Calu3 (cell line): Measurements from ENCODE around the gene PFKFB4. TPM values are rescaled to one million over a fixed set of nuclear protein-coding genes. Genes with fewer than 3 reads are reported as not detected.

Experiments
- BruUV-seq: library from RNA; stranded (reverse); fragments of 400-500 nt; replicated peaks from 2 replicates; lab custom pipeline; 2021; lab: Mats Ljungman, UMichigan
- CTCF ChIA-PET: fragments of 300-600 bp; sonication (Branson Sonifier 250); formaldehyde crosslinking; loops from one replicate; lab custom pipeline; 2022; ENCODE audit warnings: antibody characterized with exemption; lab: Charles Lee
- DNase-seq: peaks from one replicate; pipeline ENCODE4 v3.0.0; 2022
- H3K27ac Mint-ChIP-seq: one replicate; pipeline ENCODE4 v1.8.0; 2022; ENCODE audit warnings: mixed read lengths; ENCODE audit not compliant: unreplicated experiment
- H3K27me3 Mint-ChIP-seq: one replicate; pipeline ENCODE4 v1.8.0; 2022; ENCODE audit warnings: mixed read lengths; ENCODE audit not compliant: unreplicated experiment
- H3K36me3 Mint-ChIP-seq: one replicate; pipeline ENCODE4 v1.8.0; 2022; ENCODE audit warnings: mild to moderate bottlenecking, moderate library complexity, mixed read lengths; ENCODE audit not compliant: insufficient read depth, unreplicated experiment
- H3K4me1 Mint-ChIP-seq: one replicate; pipeline ENCODE4 v1.8.0; 2022; ENCODE audit warnings: mild to moderate bottlenecking, low read depth, mixed read lengths; ENCODE audit not compliant: unreplicated experiment
- H3K4me3 Mint-ChIP-seq: one replicate; pipeline ENCODE4 v1.8.0; 2022; ENCODE audit warnings: mild to moderate bottlenecking, low read depth, moderate library complexity, mixed read lengths; ENCODE audit not compliant: unreplicated experiment
- H3K9me3 Mint-ChIP-seq: one replicate; pipeline ENCODE4 v1.8.0; 2022; ENCODE audit warnings: low read depth, mixed read lengths; ENCODE audit not compliant: unreplicated experiment
- CTCF ChIP-seq: fragments of 200-600 bp; IDR thresholded peaks from one replicate; pipeline ENCODE4 v1.8.0; 2022; ENCODE audit warnings: antibody characterized with exemption; ENCODE audit not compliant: unreplicated experiment
- intact Hi-C: fragments of 100-400 bp; cut with micrococcal nuclease; formaldehyde crosslinking; loops from one replicate; pipeline ENCODE4 v1.10.0; 2022; ENCODE audit not compliant: unreplicated experiment
- total RNA-seq: library from RNA; stranded (reverse); gene quantifications from 2 replicates; pipeline ENCODE4 v1.2.3, GENCODE V29; 2022

The PFKFB4 gene
- total RNA-seq, 1 experiment from 2014 or later, result 5.1 TPM

DNA sequence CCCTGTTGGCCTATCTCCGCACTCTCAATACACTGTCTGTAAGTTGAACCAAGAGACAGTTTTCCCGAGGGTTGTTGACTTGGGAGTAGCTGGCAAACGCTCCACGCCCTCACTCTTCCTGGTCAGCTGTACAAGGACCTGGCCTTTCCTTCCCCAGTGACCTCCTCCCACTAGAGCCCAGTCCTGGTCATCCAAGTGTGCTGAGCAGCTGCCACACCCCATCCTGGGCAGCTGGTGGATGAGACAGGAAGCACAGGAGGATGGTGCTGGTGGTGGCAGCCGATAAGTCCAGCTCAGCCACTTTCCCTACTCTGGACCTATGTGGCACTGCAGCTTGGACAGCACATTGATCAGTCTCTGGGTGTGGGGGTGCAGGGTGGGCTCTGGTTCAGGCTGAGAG, 19.8 kb downstream of the PFKFB4 start:
- Mint-ChIP-seq H3K4me3 (no peak overlapping the region), H3K27ac (no peak overlapping the region), H3K4me1 (no peaks in the 10 kb centered on the region), H3K9me3 (no peaks in the 10 kb centered on the region), H3K27me3 (no peaks in the 10 kb centered on the region), H3K36me3 (no peaks in the 10 kb centered on the region)
- no TSS peak for BruUV-seq
- intact Hi-C loops, result no loop called here
- TF ChIP-seq CTCF, result no peak
- DNase-seq, result no peak
- CTCF ChIA-PET, result interaction anchor here (0.6 kb wide), 1 partner anchor 944 kb away, joined by 3 read pairs; no protein-coding TSS in a partner anchor

- no peak for DNase-seq
- BruUV-seq, result no TSS peak
- no peak overlapping the region for H3K27ac Mint-ChIP-seq
- no peak for TF ChIP-seq CTCF
- H3K4me3 Mint-ChIP-seq, result no peak overlapping the region
- H3K9me3 Mint-ChIP-seq, result no peaks in the 10 kb centered on the region
- intact Hi-C loops, result no loop called here
- no peaks in the 10 kb centered on the region for H3K36me3 Mint-ChIP-seq
- CTCF ChIA-PET, result no interaction called here
- no peaks in the 10 kb centered on the region for H3K4me1 Mint-ChIP-seq
- no peaks in the 10 kb centered on the region for H3K27me3 Mint-ChIP-seq
Observed at GRCh38 chr3:48536116-48536515, 20.5 kb downstream of the PFKFB4 start.

DNA sequence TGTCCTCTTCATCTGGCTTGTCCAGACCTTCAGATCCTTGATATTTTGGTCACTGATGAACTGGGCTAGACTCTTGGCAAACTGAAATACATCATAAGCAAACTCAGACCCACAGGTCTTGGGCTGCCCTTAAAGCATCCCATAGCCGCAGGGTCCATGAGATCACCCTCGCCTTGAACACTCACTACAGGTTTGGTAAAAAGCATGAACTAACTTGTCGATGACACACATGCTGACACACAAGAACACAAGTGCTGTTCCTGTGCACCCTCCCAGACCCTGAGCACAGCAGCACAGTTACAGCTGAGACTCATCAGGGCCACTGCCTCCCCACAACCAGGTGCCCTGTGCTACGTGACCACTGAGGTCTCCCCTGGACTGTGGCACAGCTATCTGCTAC, 21.0 kb downstream of the PFKFB4 start:
- no peak for DNase-seq
- CTCF ChIA-PET, result no interaction called here
- Mint-ChIP-seq H3K4me3 (no peak overlapping the region), H3K27me3 (no peaks in the 10 kb centered on the region), H3K9me3 (no peaks in the 10 kb centered on the region), H3K36me3 (no peaks in the 10 kb centered on the region), H3K27ac (no peak overlapping the region), H3K4me1 (no peaks in the 10 kb centered on the region)
- intact Hi-C loops, result no loop called here
- BruUV-seq, result no TSS peak
- TF ChIP-seq CTCF, result no peak

DNA sequence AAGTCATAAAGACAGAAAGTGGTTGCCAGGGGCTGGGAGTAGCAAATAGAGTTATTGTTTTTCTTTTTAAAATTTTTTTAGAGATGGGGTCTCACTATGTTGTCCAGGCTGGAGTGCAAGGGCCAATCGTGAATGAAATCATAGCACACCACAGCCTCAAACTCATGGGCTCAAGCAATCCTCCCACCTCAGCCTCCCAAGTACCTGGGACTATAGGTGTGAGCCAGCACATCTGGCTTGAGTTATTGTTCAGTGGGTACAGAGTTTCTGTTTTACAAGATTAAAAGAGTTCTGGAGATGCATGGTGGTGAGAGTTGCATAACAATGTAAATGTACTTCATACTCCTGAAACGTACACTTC, 23.6 kb downstream of the PFKFB4 start:
- H3K9me3 Mint-ChIP-seq, result no peaks in the 10 kb centered on the region
- DNase-seq, result no peak
- H3K4me1 Mint-ChIP-seq, result no peaks in the 10 kb centered on the region
- no peaks in the 10 kb centered on the region for H3K27me3 Mint-ChIP-seq
- CTCF ChIA-PET, result no interaction called here
- no peak overlapping the region for H3K27ac Mint-ChIP-seq
- intact Hi-C loops, result no loop called here
- H3K4me3 Mint-ChIP-seq, result no peak overlapping the region
- H3K36me3 Mint-ChIP-seq, result no peaks in the 10 kb centered on the region
- no TSS peak for BruUV-seq
- TF ChIP-seq CTCF, result no peak
